H9 (cell line): ENCODE measurements around the gene SCYL3. TPM values are rescaled to one million over a fixed set of nuclear protein-coding genes. Genes with fewer than 3 reads are reported as not detected.

Experiments
- DNase-seq: peaks from one replicate; pipeline ENCODE4 v3.0.0-alpha.2; 2017
- H2AFZ ChIP-seq: one replicate; pipeline ENCODE4 v1.6.1; 2013; ENCODE audit warnings: mild to moderate bottlenecking, low read length, control low read depth, moderate library complexity
- H2AK5ac ChIP-seq: 2 replicates; pipeline ENCODE4 v1.6.1; 2013; ENCODE audit warnings: low read length, control low read depth, mixed read lengths; ENCODE audit not compliant: insufficient read length
- H2BK120ac ChIP-seq: one replicate; pipeline ENCODE4 v1.6.1; 2013; ENCODE audit warnings: low read depth, mild to moderate bottlenecking, low read length, control low read depth, inconsistent platforms; ENCODE audit not compliant: poor library complexity, severe bottlenecking
- H2BK12ac ChIP-seq: 2 replicates; pipeline ENCODE4 v1.6.1; 2013; ENCODE audit warnings: low read length, control low read depth, mixed read lengths, low read depth; ENCODE audit not compliant: insufficient read length
- H2BK15ac ChIP-seq: 2 replicates; pipeline ENCODE4 v1.6.1; 2013; ENCODE audit warnings: low read depth, low read length, control low read depth
- H2BK20ac ChIP-seq: one replicate; pipeline ENCODE4 v1.6.1; 2013; ENCODE audit warnings: low read depth, mild to moderate bottlenecking, low read length, control low read depth, inconsistent platforms; ENCODE audit not compliant: poor library complexity, severe bottlenecking
- H2BK5ac ChIP-seq: 2 replicates; pipeline ENCODE4 v1.6.1; 2013; ENCODE audit warnings: low read length, control low read depth, mixed read lengths; ENCODE audit not compliant: insufficient read length
- H3K14ac ChIP-seq: 2 replicates; pipeline ENCODE4 v1.6.1; 2013; ENCODE audit warnings: low read length, control low read depth; ENCODE audit not compliant: insufficient read depth
- H3K18ac ChIP-seq: 2 replicates; pipeline ENCODE4 v1.6.1; 2013; ENCODE audit warnings: low read depth, mild to moderate bottlenecking, mixed read lengths, low read length, control low read depth; ENCODE audit not compliant: insufficient read length
- H3K23ac ChIP-seq: 2 replicates; pipeline ENCODE4 v1.6.1; 2013; ENCODE audit warnings: low read length, control low read depth, mixed read lengths, low read depth; ENCODE audit not compliant: insufficient read length
- H3K23me2 ChIP-seq: 2 replicates; pipeline ENCODE4 v1.6.1; 2013; ENCODE audit warnings: low read depth, mild to moderate bottlenecking, mixed read lengths, low read length, control low read depth; ENCODE audit not compliant: insufficient read length, poor library complexity, severe bottlenecking
- H3K27ac ChIP-seq: 2 replicates; pipeline ENCODE4 v1.5.1; 2013; ENCODE audit warnings: low read length, control low read depth, mixed read lengths, low read depth; ENCODE audit not compliant: insufficient read length
- H3K27me3 ChIP-seq: 2 replicates; pipeline ENCODE4 v1.6.1; 2013; ENCODE audit warnings: low read length, control low read depth, inconsistent platforms; ENCODE audit not compliant: insufficient read depth
- H3K4ac ChIP-seq: 2 replicates; pipeline ENCODE4 v1.6.1; 2013; ENCODE audit warnings: low read depth, mild to moderate bottlenecking, control low read depth, inconsistent platforms, low read length, moderate library complexity
- H3K4me1 ChIP-seq: 2 replicates; pipeline ENCODE4 v1.6.1; 2013; ENCODE audit warnings: low read length, control low read depth, inconsistent platforms; ENCODE audit not compliant: insufficient read depth
- H3K4me2 ChIP-seq: 2 replicates; pipeline ENCODE4 v1.6.1; 2013; ENCODE audit warnings: low read length, control low read depth, mixed read lengths; ENCODE audit not compliant: insufficient read length, insufficient read depth
- H3K56ac ChIP-seq: 2 replicates; pipeline ENCODE4 v1.6.1; 2013; ENCODE audit warnings: low read depth, mild to moderate bottlenecking, mixed read lengths, low read length, control low read depth; ENCODE audit not compliant: insufficient read length
- H3K79me1 ChIP-seq: 2 replicates; pipeline ENCODE4 v1.6.1; 2013; ENCODE audit warnings: low read depth, mild to moderate bottlenecking, moderate library complexity, low read length, control low read depth, inconsistent platforms; ENCODE audit not compliant: insufficient read depth, poor library complexity, severe bottlenecking
- H3K79me2 ChIP-seq: 2 replicates; pipeline ENCODE4 v1.6.1; 2013; ENCODE audit warnings: low read length, control low read depth, inconsistent platforms; ENCODE audit not compliant: insufficient read depth
- H3K9ac ChIP-seq: 2 replicates; pipeline ENCODE4 v1.6.1; 2013; ENCODE audit warnings: low read length, control low read depth, mixed read lengths; ENCODE audit not compliant: insufficient read length; ENCODE audit errors: extremely low read depth
- H3K9me3 ChIP-seq: one replicate; pipeline ENCODE4 v1.6.1; 2013; ENCODE audit warnings: low read depth, low read length, inconsistent platforms; ENCODE audit not compliant: control insufficient read depth
- H3T11ph ChIP-seq: one replicate; pipeline ENCODE4 v1.6.1; 2013; ENCODE audit warnings: mild to moderate bottlenecking, low read length, control low read depth, inconsistent platforms
- H4K20me1 ChIP-seq: one replicate; pipeline ENCODE4 v1.6.1; 2013; ENCODE audit not compliant: control insufficient read depth, insufficient read length, insufficient read depth
- H4K5ac ChIP-seq: 2 replicates; pipeline ENCODE4 v1.6.1; 2013; ENCODE audit warnings: low read depth, mild to moderate bottlenecking, mixed read lengths, low read length, control low read depth; ENCODE audit not compliant: insufficient read length
- H4K8ac ChIP-seq: replicated peaks from 2 replicates; pipeline ENCODE4 v1.6.1; 2013; ENCODE audit warnings: low read length, control low read depth, mixed read lengths, low read depth; ENCODE audit not compliant: insufficient read length
- H4K91ac ChIP-seq: 2 replicates; pipeline ENCODE4 v1.6.1; 2013; ENCODE audit warnings: low read depth, mild to moderate bottlenecking, moderate library complexity, mixed read lengths, low read length, control low read depth; ENCODE audit not compliant: insufficient read length
- H3K27ac Mint-ChIP-seq, 3 experiments: 2 replicates in 2 of 3; 3 replicates in 1 of 3; pipeline ENCODE4 v1.8.0; 2020 to 2021; ENCODE audit warnings: mixed read lengths in 3 of 3, mild to moderate bottlenecking in 1 of 3, moderate library complexity in 1 of 3
- H3K27me3 Mint-ChIP-seq: 2 replicates; pipeline ENCODE4 v1.8.0; 2021; ENCODE audit warnings: low read depth, mild to moderate bottlenecking, moderate library complexity, mixed read lengths
- H3K36me3 Mint-ChIP-seq, 3 experiments: 2 replicates in 2 of 3; 3 replicates in 1 of 3; pipeline ENCODE4 v1.8.0; 2020 to 2021; ENCODE audit warnings: low read depth in 3 of 3, mixed read lengths in 3 of 3; ENCODE audit not compliant: insufficient read depth in 1 of 3
- H3K4me1 Mint-ChIP-seq, 2 experiments: 2 replicates each; pipeline ENCODE4 v1.8.0; 2020; ENCODE audit warnings: mixed read lengths in 2 of 2
- H3K4me3 Mint-ChIP-seq, 2 experiments: 2 replicates in 1 of 2; 3 replicates in 1 of 2; pipeline ENCODE4 v1.8.0; 2020 to 2021; ENCODE audit warnings: mild to moderate bottlenecking in 2 of 2, mixed read lengths in 2 of 2, moderate library complexity in 1 of 2
- H3K9me3 Mint-ChIP-seq, 2 experiments: 2 replicates in 1 of 2; 3 replicates in 1 of 2; pipeline ENCODE4 v1.8.0; 2020; ENCODE audit warnings: mild to moderate bottlenecking in 2 of 2, mixed read lengths in 2 of 2, moderate library complexity in 1 of 2
- WGBS: extraction: QIAGEN DNeasy Blood & Tissue Kit; methylation state at CpG from one replicate; pipeline ENCODE4 v1.1.7; 2013; ENCODE audit warnings: missing lambda C conversion rate, low lambda C conversion rate, mixed read lengths; ENCODE audit not compliant: insufficient read length; ENCODE audit errors: extremely low coverage; 5-methylcytosine and 5-hydroxymethylcytosine counted together
- total RNA-seq: library from RNA; stranded (reverse); gene quantifications from 2 replicates; pipeline ENCODE4 v1.2.1, GENCODE V29; 2021
- TF ChIP-seq, protein P1 (sequence below): fragments of 200-600 bp; sonication (generic); conservative IDR thresholded peaks from 3 replicates; pipeline ENCODE4 v1.8.0; 2021; ENCODE audit warnings: antibody characterized with exemption, mild to moderate bottlenecking

Gene SCYL3
- total RNA-seq, 1 experiment from 2014 or later, result 3.9 TPM

DNA sequence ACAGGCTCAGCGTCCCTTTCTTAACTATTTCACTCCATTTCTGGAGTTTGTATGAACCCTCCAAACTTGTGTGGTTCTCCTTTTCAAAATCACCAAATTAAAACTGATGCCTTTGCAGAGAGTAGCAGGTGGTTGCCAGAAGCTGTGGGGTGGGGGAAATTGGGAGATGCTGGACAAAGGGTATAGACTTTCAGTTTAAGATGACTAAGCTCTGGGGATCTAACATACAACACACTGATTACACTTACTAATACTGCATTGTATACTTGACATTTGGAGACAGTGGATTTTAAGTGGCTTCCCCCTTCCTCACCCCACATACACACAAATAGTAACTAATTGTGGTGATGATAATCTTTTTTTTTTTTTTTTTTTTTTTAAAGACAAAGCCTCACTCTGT lies 11.1 kb upstream of the SCYL3 start:
- Histone ChIP-seq H3K4me1 (no peaks in the 10 kb centered on the region), H4K8ac (no peak overlapping the region), H3K4ac (no peak overlapping the region), H2BK12ac (no peak overlapping the region), H4K91ac (no peak overlapping the region), H3K27ac (no peak overlapping the region), H3K18ac (no peak overlapping the region), H2BK20ac (no peak overlapping the region), H3T11ph (no peak overlapping the region), H3K23me2 (no peaks in the 10 kb centered on the region), H3K79me1 (no peaks in the 10 kb centered on the region), H3K79me2 (no peaks in the 10 kb centered on the region), H3K9me3 (no peaks in the 10 kb centered on the region), H3K9ac (no peak overlapping the region), H3K27me3 (no peaks in the 10 kb centered on the region), H3K4me2 (no peak overlapping the region), H3K14ac (no peak overlapping the region), H2AFZ (no peak overlapping the region), H2BK5ac (no peak overlapping the region), H2BK120ac (no peak overlapping the region), H4K5ac (no peak overlapping the region), H3K23ac (no peak overlapping the region), H2AK5ac (no peak overlapping the region), H2BK15ac (no peak overlapping the region), H3K56ac (no peak overlapping the region), H4K20me1 (no peaks in the 10 kb centered on the region)
- no peak for DNase-seq
- Mint-ChIP-seq H3K27ac (no peak overlapping the region), H3K4me3 (no peak overlapping the region), H3K36me3 (no peaks in the 10 kb centered on the region), H3K4me1 (no peaks in the 10 kb centered on the region), H3K27me3 (peaks cover 1% of the 10 kb centered on the region; the same call in 1 of the 2 replicates), H3K9me3 (peaks cover 0 to 2% of the 10 kb centered on the region in 2 experiments; a peak in 1 of 5 replicates)
- TF ChIP-seq, protein P1, sequence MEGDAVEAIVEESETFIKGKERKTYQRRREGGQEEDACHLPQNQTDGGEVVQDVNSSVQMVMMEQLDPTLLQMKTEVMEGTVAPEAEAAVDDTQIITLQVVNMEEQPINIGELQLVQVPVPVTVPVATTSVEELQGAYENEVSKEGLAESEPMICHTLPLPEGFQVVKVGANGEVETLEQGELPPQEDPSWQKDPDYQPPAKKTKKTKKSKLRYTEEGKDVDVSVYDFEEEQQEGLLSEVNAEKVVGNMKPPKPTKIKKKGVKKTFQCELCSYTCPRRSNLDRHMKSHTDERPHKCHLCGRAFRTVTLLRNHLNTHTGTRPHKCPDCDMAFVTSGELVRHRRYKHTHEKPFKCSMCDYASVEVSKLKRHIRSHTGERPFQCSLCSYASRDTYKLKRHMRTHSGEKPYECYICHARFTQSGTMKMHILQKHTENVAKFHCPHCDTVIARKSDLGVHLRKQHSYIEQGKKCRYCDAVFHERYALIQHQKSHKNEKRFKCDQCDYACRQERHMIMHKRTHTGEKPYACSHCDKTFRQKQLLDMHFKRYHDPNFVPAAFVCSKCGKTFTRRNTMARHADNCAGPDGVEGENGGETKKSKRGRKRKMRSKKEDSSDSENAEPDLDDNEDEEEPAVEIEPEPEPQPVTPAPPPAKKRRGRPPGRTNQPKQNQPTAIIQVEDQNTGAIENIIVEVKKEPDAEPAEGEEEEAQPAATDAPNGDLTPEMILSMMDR, result no peak
- WGBS, result no CpG with 5 or more reads among the region's 1 CpG
